Spleen (tissue), 13 donors: ENCODE measurements around the gene TLR2. TPM values are rescaled to one million over a fixed set of nuclear protein-coding genes. Genes with fewer than 3 reads are reported as not detected.

Experiments
- DNase-seq: peaks from one replicate; pipeline ENCODE4 v3.0.0-alpha.2; 2020
- H3K27ac ChIP-seq, 8 donors: fragments of 200-600 bp; sonication (generic) in 7 of 8; 1 replicate in 4 of 8; 2 replicates in 4 of 8; pipeline versions ENCODE4 v1.5.0 to v1.8.0; 2016 to 2021; ENCODE audit warnings: inconsistent platforms in 4 of 8, mild to moderate bottlenecking in 4 of 8, moderate library complexity in 1 of 8
- H3K27me3 ChIP-seq, 7 donors: fragments of 200-600 bp; sonication (generic) in 6 of 7; replicated peaks in 1 of 7; 1 replicate in 4 of 7; 2 replicates in 3 of 7; pipeline versions ENCODE4 v1.5.0 to v1.8.0; 2016 to 2021; ENCODE audit warnings: inconsistent platforms in 3 of 7, mild to moderate bottlenecking in 1 of 7
- H3K36me3 ChIP-seq, 6 donors: fragments of 200-600 bp; sonication (generic) in 5 of 6; 1 replicate in 4 of 6; 2 replicates in 2 of 6; pipeline versions ENCODE4 v1.5.0 to v1.8.0; 2016 to 2021; ENCODE audit warnings: inconsistent platforms in 2 of 6
- H3K4me1 ChIP-seq, 6 donors: fragments of 200-600 bp; sonication (generic) in 5 of 6; 1 replicate in 3 of 6; 2 replicates in 3 of 6; pipeline versions ENCODE4 v1.5.0 to v1.8.0; 2016 to 2021; ENCODE audit warnings: inconsistent platforms in 3 of 6
- H3K4me3 ChIP-seq, 8 donors: fragments of 200-600 bp; sonication (generic) in 7 of 8; 1 replicate in 4 of 8; 2 replicates in 4 of 8; pipeline versions ENCODE4 v1.5.0 to v1.8.0; 2016 to 2021; ENCODE audit warnings: inconsistent platforms in 4 of 8, mild to moderate bottlenecking in 4 of 8, moderate library complexity in 2 of 8
- H3K9me3 ChIP-seq, 8 donors: fragments of 200-600 bp; sonication (generic) in 7 of 8; 1 replicate in 4 of 8; 2 replicates in 4 of 8; pipeline versions ENCODE4 v1.5.0 to v1.8.0; 2016 to 2021; ENCODE audit warnings: inconsistent platforms in 4 of 8
- CTCF ChIP-seq, 11 experiments: fragments of 200-600 bp in 7 of 11; fragments of 450-650 bp in 4 of 11; sonication (generic) in 4 of 11; IDR thresholded peaks in 8 of 11; conservative IDR thresholded peaks in 3 of 11; 1 replicate in 7 of 11; 2 replicates in 4 of 11; pipeline versions ENCODE4 v1.4.0 to v1.8.0; 2016 to 2021; ENCODE audit warnings: antibody characterized with exemption in 11 of 11, inconsistent platforms in 4 of 11, mild to moderate bottlenecking in 1 of 11
- POLR2A ChIP-seq, 3 donors: fragments of 450-650 bp; IDR thresholded peaks; one replicate each; pipeline ENCODE4 v1.5.1; 2017; ENCODE audit warnings: antibody characterized with exemption in 3 of 3, mild to moderate bottlenecking in 1 of 3
- POLR2AphosphoS5 ChIP-seq, 3 donors: sonication (generic); formaldehyde crosslinking; IDR thresholded peaks; one replicate each; pipeline ENCODE4 v1.5.1; 2017; ENCODE audit warnings: antibody characterized with exemption in 3 of 3
- WGBS, 5 donors: extraction: QIAGEN DNeasy Blood & Tissue Kit in 3 of 5; methylation state at CpG; one replicate each; pipeline versions ENCODE4 v1.1.5 to v1.1.7; 2013 to 2018; 5-methylcytosine and 5-hydroxymethylcytosine counted together
- intact Hi-C: fragments of 100-400 bp; cut with DNase I; formaldehyde crosslinking; loops from one replicate; pipeline ENCODE4 v1.15.0; 2023; ENCODE audit warnings: low total_unique reads
- long read RNA-seq, 2 donors: transcript quantifications; one replicate each; lab custom pipeline, GENCODE V29; 2026
- polyA plus RNA-seq, 3 donors: library from polyadenylated mRNA; stranded (reverse); fragments of 200-250 nt; gene quantifications; one replicate each; pipeline ENCODE4 v1.2.1, GENCODE V29; 2013
- total RNA-seq, 7 donors: library from RNA; depleted of rRNA in 3 of 7; stranded (reverse); fragments of >200 nt in 3 of 7; fragmentation: NEBNext Ultra II Directional in 4 of 7; extraction: Animal tissue kit (Norgen Biotek cat#: 25700) in 4 of 7; gene quantifications; one replicate each; pipeline versions ENCODE4 v1.1.0 to v1.2.1, GENCODE V29; 2016 to 2021
- donor health status: healthy with polysubstance abuse.
- donor health status: DM: no; HTN: no; CAD: no; lungs with moderate emphysema.
- donor health status: DM: no; HTN: no; CAD: no.
- donor health status: Bipolar disorder and iron deficiency.
- donor health status: healthy.
- donor health status: DM: no; HTN: no; CAD: no.
- donor health status: DM: yes; HTN: yes; CAD: no.

Gene TLR2
- total RNA-seq, result 100 to 1,000 TPM in 2 of 7 donors, 10 to 100 TPM in 5; 56.1 to 167 (median 74.5) TPM
- polyA plus RNA-seq, result 10 to 100 TPM in 1 of 3 donors, 1 to 10 TPM in 2; 4.8 to 19.7 (median 9.5) TPM
- long read RNA-seq, donor 1, full-length matches to known transcripts, result 10 of 10 reads
- long read RNA-seq, donor 1, partial matches to known transcripts, result 0 of 10 reads
- long read RNA-seq, donor 1, other reads (novel, unspliced or antisense), result 0 of 10 reads
- long read RNA-seq, donor 2, full-length matches to known transcripts, result 7 of 7 reads
- long read RNA-seq, donor 2, partial matches to known transcripts, result 0 of 7 reads
- long read RNA-seq, donor 2, other reads (novel, unspliced or antisense), result 0 of 7 reads

- peak; percentile 97 for DNase-seq
- Histone ChIP-seq H3K27ac (peak within 1 kb of the TSS in 7 of 8 donors; percentile 72 to 95 (median 84)), H3K9me3 (peaks cover 5 to 23% (median 20%) of the 10 kb centered on the region in 8 donors), H3K4me1 (peaks cover 0 to 29% (median 16%) of the 10 kb centered on the region in 6 donors), H3K27me3 (peaks cover 0 to 25% (median 9%) of the 10 kb centered on the region in 7 donors), H3K36me3 (peaks cover 0 to 23% (median 17%) of the 10 kb centered on the region in 6 donors), H3K4me3 (peak within 1 kb of the TSS; percentile 52 to 87 (median 71))
- 0 to 1% (median 1%) methylated on average over 13 to 75 of the region's 75 CpGs for WGBS, 5 donors
- intact Hi-C loops, result no loop called here
- peak in 2 of 11 experiments; percentile 24 to 32 for TF ChIP-seq CTCF (IDR thresholded peaks at IDR 0.05 in 8 of 11, conservative IDR thresholded peaks at IDR 0.05 in 3 of 11)
- peak; percentile 80 to 93 (median 83) for TF ChIP-seq POLR2AphosphoS5 (IDR thresholded peaks at IDR 0.05)
- TF ChIP-seq POLR2A (IDR thresholded peaks at IDR 0.05), result peak in 1 of 3 donors; percentile 11
Measured at GRCh38 chr4:153684182-153684970, at the start of gene TLR2. Gene TLR2, plus strand, starts transcription at chr4:153684280. Its CDS starts 18,628 bp downstream, at chr4:153702908.

GRCh38 chr4:153634738-153635353, 49.2 kb upstream of the TLR2 start:
- 81 to 92% (median 89%) methylated on average over 3 of the region's 3 CpGs for WGBS, 5 donors
- peak overlapping the region in 2 of 8 donors; percentile 5 to 41 for H3K27ac ChIP-seq
- no peaks in the 10 kb centered on the region for H3K27me3 ChIP-seq
- peaks cover 19 to 88% (median 82%) of the 10 kb centered on the region in 6 donors for H3K36me3 ChIP-seq
- peaks cover 0 to 5% (median 0%) of the 10 kb centered on the region in 6 donors for H3K4me1 ChIP-seq
- TF ChIP-seq POLR2AphosphoS5 (IDR thresholded peaks at IDR 0.05), result no peak
- peak; percentile 31 to 72 (median 60) for TF ChIP-seq CTCF (IDR thresholded peaks at IDR 0.05 in 8 of 11, conservative IDR thresholded peaks at IDR 0.05 in 3 of 11)
- TF ChIP-seq POLR2A (IDR thresholded peaks at IDR 0.05), result no peak
- no peak overlapping the region for H3K4me3 ChIP-seq
- no peaks in the 10 kb centered on the region for H3K9me3 ChIP-seq
- no peak for DNase-seq
- intact Hi-C loops, result loop anchor here (10.0 kb wide), 1 partner anchor 120 kb away; no protein-coding TSS in a partner anchor

- no peaks in the 10 kb centered on the region for H3K27me3 ChIP-seq
- DNase-seq, result no peak
- TF ChIP-seq POLR2A (IDR thresholded peaks at IDR 0.05) (no peak), POLR2AphosphoS5 (IDR thresholded peaks at IDR 0.05) (no peak), CTCF (IDR thresholded peaks at IDR 0.05 in 8 of 11, conservative IDR thresholded peaks at IDR 0.05 in 3 of 11) (no peak)
- H3K9me3 ChIP-seq, result no peaks in the 10 kb centered on the region
- H3K36me3 ChIP-seq, result peaks cover 12 to 78% (median 72%) of the 10 kb centered on the region in 6 donors
- peak overlapping the region in 3 of 8 donors; percentile 5 to 41 (median 13) for H3K27ac ChIP-seq
- no peak overlapping the region for H3K4me3 ChIP-seq
- WGBS, 5 donors, result 70 to 90% (median 78%) methylated on average over 6 of the region's 6 CpGs
- H3K4me1 ChIP-seq, result peaks cover 0 to 5% (median 0%) of the 10 kb centered on the region in 6 donors
- intact Hi-C loops, result loop anchor here (10.0 kb wide), 1 partner anchor 119 kb away; no protein-coding TSS in a partner anchor
Measured at GRCh38 chr4:153635846-153636245, 48.2 kb upstream of the TLR2 start.
